ENCODE measurements around the gene DNHD1.

- TF ChIP-seq, protein P1, sequence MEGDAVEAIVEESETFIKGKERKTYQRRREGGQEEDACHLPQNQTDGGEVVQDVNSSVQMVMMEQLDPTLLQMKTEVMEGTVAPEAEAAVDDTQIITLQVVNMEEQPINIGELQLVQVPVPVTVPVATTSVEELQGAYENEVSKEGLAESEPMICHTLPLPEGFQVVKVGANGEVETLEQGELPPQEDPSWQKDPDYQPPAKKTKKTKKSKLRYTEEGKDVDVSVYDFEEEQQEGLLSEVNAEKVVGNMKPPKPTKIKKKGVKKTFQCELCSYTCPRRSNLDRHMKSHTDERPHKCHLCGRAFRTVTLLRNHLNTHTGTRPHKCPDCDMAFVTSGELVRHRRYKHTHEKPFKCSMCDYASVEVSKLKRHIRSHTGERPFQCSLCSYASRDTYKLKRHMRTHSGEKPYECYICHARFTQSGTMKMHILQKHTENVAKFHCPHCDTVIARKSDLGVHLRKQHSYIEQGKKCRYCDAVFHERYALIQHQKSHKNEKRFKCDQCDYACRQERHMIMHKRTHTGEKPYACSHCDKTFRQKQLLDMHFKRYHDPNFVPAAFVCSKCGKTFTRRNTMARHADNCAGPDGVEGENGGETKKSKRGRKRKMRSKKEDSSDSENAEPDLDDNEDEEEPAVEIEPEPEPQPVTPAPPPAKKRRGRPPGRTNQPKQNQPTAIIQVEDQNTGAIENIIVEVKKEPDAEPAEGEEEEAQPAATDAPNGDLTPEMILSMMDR (IDR thresholded peaks at IDR 0.05): no peak
- TF ChIP-seq POLR2AphosphoS5 (IDR thresholded peaks at IDR 0.05): no peak
- TF ChIP-seq POLR2A (IDR thresholded peaks at IDR 0.05): no peak
Measured at GRCh38 chr11:6610591-6610990, 113.5 kb downstream of the DNHD1 start.

All from prostate gland (tissue), 2 donors.